Activated CD4-positive, CD25-positive, alpha-beta regulatory T cell treated with anti-CD3 and anti-CD28 coated beads, Interleukin-2, amount 50 U/mL, for 24 hours (primary cell): Measurements from ENCODE around the gene FRA10AC1.

ENCODE experiments used
- ATAC-seq, 2 donors: fragments of 150-1000 bp; cut with Tn5 transposase; one replicate each; pipeline ENCODE4 v1.10.0; 2021; ENCODE audit warnings: mild to moderate bottlenecking in 1 of 2, moderate library complexity in 1 of 2

The FRA10AC1 gene

GRCh38 chr10:93629647-93630305 lies 72.6 kb downstream of the FRA10AC1 start:
- ATAC-seq = no peak

- no peak for ATAC-seq
Observed at GRCh38 chr10:93628858-93629257, 73.5 kb downstream of the FRA10AC1 start.

DNA sequence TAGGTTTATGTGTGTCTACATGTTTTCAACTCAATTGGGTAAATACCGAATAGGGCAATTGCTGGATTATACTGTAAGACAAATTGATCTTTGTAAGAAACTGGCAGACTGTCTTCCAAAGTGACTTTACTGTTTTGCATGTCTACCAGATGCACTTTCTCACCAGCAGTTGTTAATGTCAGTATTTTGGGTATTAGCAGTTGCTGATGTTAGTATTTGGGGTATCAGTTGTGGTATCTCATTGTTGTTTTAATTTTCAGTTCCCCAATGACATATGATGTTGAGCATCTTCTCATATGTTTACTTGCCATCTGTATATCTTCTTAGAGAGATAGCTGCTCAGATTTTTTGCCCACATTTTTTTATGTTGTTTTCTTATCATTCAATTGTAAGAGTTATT lies 79.5 kb downstream of the FRA10AC1 start:
- ATAC-seq = no peak

GRCh38 chr10:93620925-93621324 lies 81.5 kb downstream of the FRA10AC1 start:
- ATAC-seq = no peak
